ENCODE results near the gene STEAP2.
"Not testable (repeated sequence)": the region's sequence is repeated elsewhere in the genome, so short reads cannot be mapped to it uniquely, and the experiment has no call there.

STEAP2 gene

GRCh38 chr7:90211391-90212148 lies at the start of gene STEAP2:
Gene STEAP2 (plus strand): TSS chr7:90211740. CDS start chr7:90225083, 13,343 bp downstream.
- peak; percentile 86 for DNase-seq

DNA sequence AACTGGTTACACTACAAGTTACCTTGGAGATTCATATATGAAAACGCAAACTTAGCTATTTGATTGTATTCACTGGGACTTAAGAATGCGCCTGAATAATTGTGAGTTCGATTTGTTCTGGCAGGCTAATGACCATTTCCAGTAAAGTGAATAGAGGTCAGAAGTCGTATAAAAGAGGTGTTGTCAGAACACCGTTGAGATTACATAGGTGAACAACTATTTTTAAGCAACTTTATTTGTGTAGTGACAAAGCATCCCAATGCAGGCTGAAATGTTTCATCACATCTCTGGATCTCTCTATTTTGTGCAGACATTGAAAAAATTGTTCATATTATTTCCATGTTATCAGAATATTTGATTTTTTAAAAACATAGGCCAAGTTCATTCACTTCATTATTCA lies 48.0 kb upstream of the STEAP2 start:
- DNase-seq = no peak

GRCh38 chr7:90165724-90166123 lies 45.8 kb upstream of the STEAP2 start:
- no peak for DNase-seq

DNA sequence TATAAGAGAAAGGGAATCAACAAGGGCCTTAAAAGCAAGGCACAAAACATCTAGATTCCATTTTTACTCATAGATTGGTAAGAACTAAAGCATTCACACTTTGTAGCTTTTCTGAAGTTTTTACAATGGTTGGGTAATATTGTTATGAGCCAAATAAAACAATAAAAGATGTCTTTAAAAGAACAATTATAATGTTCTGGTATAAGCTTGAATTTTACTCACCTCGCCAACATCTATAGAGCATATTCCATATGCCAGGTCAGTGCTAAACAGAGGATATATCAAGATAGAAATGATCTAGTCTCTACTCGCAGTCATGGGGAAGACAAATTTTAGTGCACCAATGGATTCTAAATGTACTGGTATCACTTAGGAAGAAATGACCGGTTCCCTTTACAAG lies 45.4 kb upstream of the STEAP2 start:
- DNase-seq = no peak

DNA sequence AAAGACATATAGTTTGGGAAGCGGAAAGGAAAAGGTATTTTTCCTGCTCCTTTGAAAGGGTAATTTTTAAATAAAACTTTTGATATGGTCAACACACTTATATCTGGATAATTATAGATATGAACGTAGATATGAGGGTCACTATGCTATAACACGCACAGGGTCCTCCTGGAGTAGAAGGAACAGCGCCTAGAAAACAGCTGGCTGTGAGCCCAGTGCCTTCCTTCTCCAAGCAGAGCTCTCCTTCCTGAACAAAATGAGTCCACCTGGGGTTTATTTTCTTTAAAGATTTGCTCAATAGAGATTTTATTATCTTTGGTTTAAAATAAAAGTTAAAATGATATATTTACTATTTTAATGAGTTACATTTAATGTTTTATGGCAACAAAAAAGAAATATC lies 44.2 kb upstream of the STEAP2 start:
- DNase-seq = no peak

GRCh38 chr7:90169891-90170290 lies 41.6 kb upstream of the STEAP2 start:
- DNase-seq = no peak

- no peak for DNase-seq
These were observed 39.4 kb upstream of the STEAP2 start for GRCh38 chr7:90172121-90172520.

DNA sequence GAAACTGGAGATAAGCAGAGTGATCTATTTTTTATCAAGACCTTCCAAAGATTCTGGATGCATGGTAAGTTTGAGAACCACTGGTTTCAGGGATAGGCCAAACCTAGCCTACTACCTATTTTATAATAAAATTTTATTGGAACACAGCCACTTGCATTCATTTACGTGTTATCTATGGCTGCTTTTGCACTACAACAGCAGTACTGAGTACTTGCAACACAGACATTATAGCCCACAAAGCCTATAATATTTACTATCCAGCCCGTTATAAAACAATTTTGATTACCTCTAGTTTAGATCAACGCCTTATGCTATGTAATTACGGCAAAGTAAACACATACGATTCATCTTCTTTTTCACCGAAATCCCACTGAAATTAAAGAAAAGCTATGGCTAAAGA lies 38.9 kb upstream of the STEAP2 start:
- DNase-seq = no peak

GRCh38 chr7:90173127-90173844 lies 38.3 kb upstream of the STEAP2 start:
- DNase-seq = peak; percentile 73

- no peak for DNase-seq
These were observed 35.9 kb upstream of the STEAP2 start for GRCh38 chr7:90175667-90176066.

- DNase-seq = no peak
These were observed 35.3 kb upstream of the STEAP2 start for GRCh38 chr7:90176195-90176594.

GRCh38 chr7:90178166-90178565 lies 33.4 kb upstream of the STEAP2 start:
- no peak for DNase-seq

- peak; percentile 88 for DNase-seq
These were observed 32.8 kb upstream of the STEAP2 start for GRCh38 chr7:90178679-90179278.

- peak; percentile 46 for DNase-seq
These were observed 31.4 kb upstream of the STEAP2 start for GRCh38 chr7:90180011-90180585.

GRCh38 chr7:90180649-90181048 lies 30.9 kb upstream of the STEAP2 start:
- no peak for DNase-seq

GRCh38 chr7:90181485-90181884 lies 30.1 kb upstream of the STEAP2 start:
- no peak for DNase-seq

DNA sequence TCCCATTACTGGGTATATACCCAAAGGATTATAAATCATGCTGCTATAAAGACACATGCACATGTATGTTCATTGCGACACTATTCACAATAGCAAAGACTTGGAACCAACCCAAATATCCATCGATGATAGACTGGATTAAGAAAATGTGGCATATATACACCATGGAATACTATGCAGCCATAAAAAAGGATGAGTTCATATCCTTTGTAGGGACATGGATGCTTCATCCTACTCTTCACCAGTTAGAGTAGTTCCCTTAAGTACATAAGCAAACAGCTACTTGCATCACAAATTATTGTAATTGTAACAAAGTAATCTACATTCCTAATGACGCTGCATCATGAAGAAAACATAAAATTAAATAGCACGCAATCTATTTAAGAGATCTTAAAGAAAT lies 25.2 kb upstream of the STEAP2 start:
- not testable (repeated sequence) for DNase-seq

DNA sequence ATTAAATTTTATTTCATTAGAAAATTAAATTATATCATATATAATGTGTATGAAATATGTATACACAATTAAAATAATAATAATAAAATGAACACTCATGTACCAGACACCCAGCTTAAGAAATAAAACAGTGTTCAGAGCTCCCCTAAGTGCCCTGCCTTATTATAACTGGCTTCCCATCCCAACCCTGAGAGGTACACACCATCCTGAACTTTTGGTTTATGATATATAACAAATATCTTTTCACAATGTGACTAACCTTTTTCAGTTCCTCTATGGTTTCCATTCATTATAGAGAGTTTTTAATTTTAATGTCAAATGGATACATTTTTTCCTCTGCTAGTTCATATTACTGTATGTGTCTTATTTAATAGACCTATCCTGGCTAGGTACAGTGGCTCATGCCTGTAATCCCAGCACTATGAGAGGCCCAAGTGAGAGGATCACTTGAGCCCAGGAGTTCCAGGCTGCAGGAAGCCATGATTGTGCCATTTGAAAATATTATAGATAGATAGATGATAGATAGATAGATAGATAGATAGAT lies 24.0 kb upstream of the STEAP2 start:
- no peak for DNase-seq

DNA sequence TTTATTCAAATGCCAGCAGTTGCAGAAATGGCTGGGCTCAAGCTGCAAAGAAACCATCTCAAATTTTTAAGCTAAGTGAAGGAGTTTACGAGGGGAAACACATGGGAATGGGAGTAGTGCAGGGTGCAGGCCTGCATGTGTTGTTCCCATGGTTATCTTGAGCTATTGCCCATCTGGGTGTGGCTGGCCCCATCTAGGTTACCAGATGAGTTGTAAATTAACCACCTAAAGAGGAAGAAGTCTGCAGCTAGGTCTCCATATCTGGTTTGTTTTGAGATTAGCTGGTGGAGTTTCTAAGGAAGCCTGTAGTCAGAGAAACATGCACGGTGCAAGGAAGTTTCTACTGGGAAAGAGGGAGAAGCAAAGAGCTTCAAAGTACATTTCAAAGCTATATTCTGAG lies 23.3 kb upstream of the STEAP2 start:
- DNase-seq = peak; percentile 0

DNA sequence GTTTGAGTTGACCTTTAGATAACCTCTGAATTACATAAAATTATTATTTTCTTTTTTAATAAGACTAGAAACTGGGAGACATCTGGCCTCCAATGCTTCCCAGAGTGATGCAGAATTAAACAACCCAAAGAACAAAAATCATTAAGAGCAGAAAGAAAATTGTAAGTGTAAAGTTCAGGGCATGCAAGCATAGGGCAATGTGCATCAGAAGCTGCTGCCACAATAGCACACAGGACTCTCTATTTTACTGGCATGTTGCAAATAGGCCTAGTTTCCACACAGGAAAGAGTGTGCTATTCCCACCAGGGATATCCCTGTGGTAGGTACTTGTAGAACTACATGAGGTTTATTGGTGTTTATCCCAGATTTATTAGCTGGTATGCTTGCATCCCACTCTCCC lies 20.5 kb upstream of the STEAP2 start:
- DNase-seq = no peak

- no peak for DNase-seq
These were observed 19.9 kb upstream of the STEAP2 start for GRCh38 chr7:90191648-90192047.

- DNase-seq = no peak
These were observed 18.4 kb upstream of the STEAP2 start for GRCh38 chr7:90192876-90193750.
